HG02798 (cell line): ENCODE data around the gene DOK5.
"Not testable (repeated sequence)": the region's sequence is repeated elsewhere in the genome, so short reads cannot be mapped to it uniquely, and the experiment has no call there.

ENCODE experiments used
- ATAC-seq: cut with Tn5 transposase; IDR thresholded peaks from one replicate; pipeline ENCODE4 v1.9.1; 2021; ENCODE audit warnings: mild to moderate bottlenecking; ENCODE audit not compliant: unreplicated experiment, poor library complexity

Gene DOK5

GRCh38 chr20:54475334-54476168, at the start of gene DOK5:
Gene DOK5, plus strand, starts transcription at chr20:54475593. Its CDS starts 354 bp downstream, at chr20:54475947.
- no peak for ATAC-seq

GRCh38 chr20:54429364-54429763, 46.0 kb upstream of the DOK5 start:
- ATAC-seq = no peak

- ATAC-seq = no peak
Observed at GRCh38 chr20:54431156-54431944, 44.0 kb upstream of the DOK5 start.

GRCh38 chr20:54432966-54433365, 42.4 kb upstream of the DOK5 start:
- ATAC-seq = no peak

GRCh38 chr20:54433636-54434035, 41.8 kb upstream of the DOK5 start:
- ATAC-seq = no peak

GRCh38 chr20:54434196-54434595, 41.2 kb upstream of the DOK5 start:
- no peak for ATAC-seq

GRCh38 chr20:54435015-54435414, 40.4 kb upstream of the DOK5 start:
- ATAC-seq = no peak

GRCh38 chr20:54436410-54436809, 39.0 kb upstream of the DOK5 start:
- not testable (repeated sequence) for ATAC-seq

- ATAC-seq = no peak
Observed at GRCh38 chr20:54438166-54438565, 37.2 kb upstream of the DOK5 start.

GRCh38 chr20:54450207-54450606, 25.2 kb upstream of the DOK5 start:
- no peak for ATAC-seq

GRCh38 chr20:54451171-54451570, 24.2 kb upstream of the DOK5 start:
- no peak for ATAC-seq

GRCh38 chr20:54452277-54452676, 23.1 kb upstream of the DOK5 start:
- no peak for ATAC-seq

GRCh38 chr20:54454982-54455381, 20.4 kb upstream of the DOK5 start:
- ATAC-seq = no peak

GRCh38 chr20:54456423-54456822, 19.0 kb upstream of the DOK5 start:
- no peak for ATAC-seq

- no peak for ATAC-seq
Observed at GRCh38 chr20:54456961-54457360, 18.4 kb upstream of the DOK5 start.

GRCh38 chr20:54458219-54458618, 17.2 kb upstream of the DOK5 start:
- ATAC-seq = no peak

GRCh38 chr20:54459279-54459678, 16.1 kb upstream of the DOK5 start:
- no peak for ATAC-seq

GRCh38 chr20:54464003-54464402, 11.4 kb upstream of the DOK5 start:
- ATAC-seq = no peak

- ATAC-seq = no peak
Observed at GRCh38 chr20:54466127-54466526, 9.3 kb upstream of the DOK5 start.

GRCh38 chr20:54467622-54468021, 7.8 kb upstream of the DOK5 start:
- no peak for ATAC-seq

GRCh38 chr20:54468082-54468481, 7.3 kb upstream of the DOK5 start:
- no peak for ATAC-seq
